HG03025 (cell line): ENCODE measurements around the gene DOCK8.
"Not testable (repeated sequence)": the region's sequence is repeated elsewhere in the genome, so short reads cannot be mapped to it uniquely, and the experiment has no call there.

ENCODE experiments used
- ATAC-seq: cut with Tn5 transposase; IDR thresholded peaks from one replicate; pipeline ENCODE4 v1.9.1; 2021; ENCODE audit warnings: mild to moderate bottlenecking, moderate library complexity; ENCODE audit not compliant: unreplicated experiment, low FRiP score

Gene DOCK8

DNA sequence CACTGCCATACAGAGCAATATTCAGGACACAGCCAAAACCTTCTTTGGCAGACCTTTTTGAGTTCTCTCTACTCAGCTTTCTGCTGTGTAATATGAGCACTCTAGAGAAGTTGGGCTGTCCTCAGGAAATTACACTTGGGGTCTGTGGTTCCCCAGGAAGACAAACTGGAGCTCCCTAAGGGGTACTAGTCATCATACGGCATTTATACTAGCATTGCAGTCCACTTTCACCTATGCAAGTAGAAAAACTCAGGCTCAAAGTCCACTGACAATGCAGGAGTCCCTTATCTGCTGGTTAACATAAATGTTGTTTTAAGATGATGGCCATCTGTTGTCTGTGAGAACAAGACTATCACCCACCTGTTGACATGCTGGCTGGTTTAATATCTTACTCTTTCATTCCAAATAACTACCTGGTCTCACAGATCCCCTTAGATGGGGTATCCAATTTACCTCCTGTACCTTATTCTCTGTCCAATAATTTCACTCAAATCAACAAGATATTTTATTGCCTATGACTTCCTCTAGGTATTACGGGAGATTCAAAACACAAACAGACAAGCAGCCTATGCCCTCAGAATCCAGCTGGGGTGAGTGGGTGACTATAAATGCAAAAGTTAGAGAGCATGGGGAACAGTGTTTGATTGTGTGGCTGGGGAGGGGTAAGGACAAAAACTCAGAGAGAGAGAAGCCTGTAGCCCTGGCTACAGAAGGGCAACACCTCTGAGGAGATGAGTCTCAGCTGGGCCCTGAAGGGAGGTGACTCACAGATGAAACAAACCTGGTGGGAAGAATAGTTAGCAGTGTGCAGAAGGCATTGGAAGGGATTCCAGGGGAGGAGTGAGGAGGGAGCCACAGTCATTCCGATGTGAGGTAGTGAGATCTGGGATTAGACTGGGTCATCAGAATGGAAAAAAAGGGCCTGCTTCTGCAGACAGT, 10.2 kb downstream of the DOCK8 start:
- ATAC-seq: no peak

DNA sequence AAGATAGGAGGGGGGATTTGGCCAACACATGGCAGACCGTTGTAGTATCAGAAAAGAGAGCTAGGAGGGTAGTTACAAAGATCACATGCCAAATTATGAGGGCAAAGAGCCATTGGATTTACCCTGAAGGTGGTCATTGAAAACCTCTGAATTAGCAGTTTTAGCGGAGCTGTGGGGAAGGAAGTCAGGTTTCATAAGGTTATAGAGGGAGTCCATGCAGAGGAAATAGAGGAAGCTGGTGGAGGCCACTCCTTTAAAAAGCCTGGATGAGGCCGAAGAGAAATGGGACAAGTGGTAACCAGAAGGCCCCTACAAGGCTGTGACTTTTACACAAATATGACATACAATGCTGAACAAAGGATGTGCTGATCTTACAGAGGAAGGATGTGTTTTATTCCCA, 13.2 kb downstream of the DOCK8 start:
- ATAC-seq: no peak

DNA sequence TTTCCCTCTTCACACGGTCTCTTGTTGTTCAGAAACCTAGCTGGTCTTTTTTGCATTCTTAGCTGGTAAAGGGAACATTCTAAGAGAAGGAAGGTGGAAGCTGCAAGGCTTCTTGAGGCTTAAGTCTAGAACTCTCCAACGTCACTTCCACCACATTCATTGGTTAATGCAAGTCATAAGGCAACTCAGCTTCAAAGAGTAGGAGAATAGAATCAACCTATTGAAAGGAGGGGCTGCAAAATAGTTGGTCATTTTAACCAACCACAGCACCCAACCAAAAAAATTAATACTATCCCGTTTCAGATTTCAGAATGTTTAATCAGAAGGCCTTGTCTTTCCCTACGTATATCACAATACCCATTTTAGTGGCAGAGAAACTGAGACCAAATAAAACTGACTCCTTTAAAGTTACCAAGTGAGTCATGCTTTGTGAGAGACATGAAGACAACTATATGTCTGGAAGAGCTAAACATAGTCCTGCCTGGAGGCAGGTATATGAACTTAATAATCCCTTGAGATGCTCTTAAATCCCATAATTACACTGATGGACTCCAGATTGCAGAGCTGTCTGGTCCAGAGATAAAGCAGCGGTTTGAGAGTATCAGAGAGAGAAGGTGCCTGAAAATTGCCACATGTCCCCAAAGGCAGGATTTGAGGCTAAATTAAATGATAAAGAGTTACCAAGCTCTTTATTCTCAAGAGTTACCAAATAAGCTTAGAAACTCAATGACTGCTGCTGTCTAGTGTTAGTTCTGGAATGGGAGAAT, 14.4 kb downstream of the DOCK8 start:
- no peak for ATAC-seq

DNA sequence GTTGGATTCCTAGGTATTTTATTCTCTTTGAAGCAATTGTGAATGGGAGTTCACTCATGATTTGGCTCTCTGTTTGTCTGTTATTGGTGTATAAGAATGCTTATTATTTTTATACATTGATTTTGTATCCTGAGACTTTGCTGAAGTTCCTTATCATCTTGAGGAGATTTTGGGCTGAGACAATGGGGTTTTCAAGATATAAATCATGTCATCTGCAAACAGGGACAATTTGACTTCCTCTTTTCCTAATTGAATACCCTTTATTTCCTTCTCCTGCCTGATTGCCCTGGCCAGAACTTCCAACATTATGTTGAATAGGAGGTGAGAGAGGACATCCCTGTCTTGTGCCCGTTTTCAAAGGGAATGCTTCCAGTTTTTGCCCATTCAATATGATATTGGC, 17.0 kb downstream of the DOCK8 start:
- ATAC-seq: not testable (repeated sequence)

DNA sequence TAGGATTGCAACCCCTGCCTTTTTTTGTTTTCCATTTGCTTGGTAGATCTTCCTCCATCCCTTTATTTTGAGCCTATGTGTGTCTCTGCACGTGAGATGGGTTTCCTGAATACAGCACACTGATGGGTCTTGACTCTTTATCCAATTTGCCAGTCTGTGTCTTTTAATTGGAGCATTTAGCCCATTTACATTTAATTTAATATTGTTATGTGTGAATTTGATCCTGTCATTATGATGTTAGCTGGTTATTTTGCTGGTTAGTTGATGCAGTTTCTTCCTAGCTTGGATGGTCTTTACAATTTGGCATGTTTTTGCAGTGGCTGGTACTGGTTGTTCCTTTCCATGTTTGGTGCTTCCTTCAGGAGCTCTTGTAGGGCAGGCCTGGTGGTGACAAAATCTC, 19.0 kb downstream of the DOCK8 start:
- ATAC-seq: not testable (repeated sequence)

DNA sequence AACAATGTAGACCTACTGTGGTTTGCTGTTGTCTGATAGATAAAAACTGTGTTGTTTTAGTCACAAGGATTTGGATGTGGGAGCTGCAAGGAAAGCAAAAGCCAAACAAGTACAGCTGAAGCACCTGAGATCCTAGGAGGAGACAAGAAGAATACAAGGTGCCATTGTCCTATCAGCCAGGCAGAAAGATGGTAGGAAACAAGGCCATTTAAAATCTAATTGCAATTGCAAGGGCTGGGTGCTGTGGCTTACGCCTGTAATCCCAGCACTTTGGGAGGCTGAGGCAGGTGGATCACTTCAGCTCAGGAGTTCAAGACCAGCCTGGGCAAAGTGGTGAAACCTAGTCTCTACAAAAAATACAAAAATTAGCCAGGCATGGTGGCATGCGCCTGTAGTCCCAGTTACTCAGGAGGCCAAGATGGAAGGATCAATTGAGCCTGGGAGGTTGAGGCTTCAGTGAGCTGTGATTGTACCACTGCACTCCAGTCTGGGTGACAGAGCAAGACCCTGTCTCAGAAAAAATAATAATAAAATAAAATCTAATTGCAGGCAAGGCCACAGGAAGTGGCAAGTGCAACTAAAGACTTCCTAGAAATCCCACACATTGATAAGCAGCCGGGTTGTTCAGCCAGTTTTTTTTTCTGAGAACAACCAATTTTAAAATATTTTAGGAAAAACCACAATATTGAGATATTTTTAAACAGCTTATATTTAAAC, 22.6 kb downstream of the DOCK8 start:
- ATAC-seq: no peak

DNA sequence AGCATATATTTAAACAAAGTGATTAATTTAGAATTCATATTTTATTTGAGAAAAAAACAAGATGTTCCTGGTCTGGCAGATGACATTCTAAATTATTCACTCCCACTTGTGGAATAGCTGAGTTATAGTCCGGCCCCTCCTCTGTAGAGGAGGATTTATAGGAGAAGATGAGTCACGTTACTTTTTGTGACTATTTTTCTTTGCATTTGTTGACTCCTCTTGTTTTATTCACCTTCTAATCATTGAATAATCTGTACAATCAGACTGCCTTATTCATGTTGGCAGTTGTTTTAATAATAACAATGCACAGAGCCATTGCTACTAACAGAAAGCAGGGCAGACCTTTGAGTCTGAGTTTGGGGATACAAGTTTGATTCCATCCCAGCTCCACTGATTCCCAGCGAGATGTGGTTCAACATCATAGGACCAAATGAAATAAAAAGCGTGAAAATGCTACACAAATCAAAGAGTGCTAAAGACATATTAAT, 23.2 kb downstream of the DOCK8 start:
- no peak for ATAC-seq

DNA sequence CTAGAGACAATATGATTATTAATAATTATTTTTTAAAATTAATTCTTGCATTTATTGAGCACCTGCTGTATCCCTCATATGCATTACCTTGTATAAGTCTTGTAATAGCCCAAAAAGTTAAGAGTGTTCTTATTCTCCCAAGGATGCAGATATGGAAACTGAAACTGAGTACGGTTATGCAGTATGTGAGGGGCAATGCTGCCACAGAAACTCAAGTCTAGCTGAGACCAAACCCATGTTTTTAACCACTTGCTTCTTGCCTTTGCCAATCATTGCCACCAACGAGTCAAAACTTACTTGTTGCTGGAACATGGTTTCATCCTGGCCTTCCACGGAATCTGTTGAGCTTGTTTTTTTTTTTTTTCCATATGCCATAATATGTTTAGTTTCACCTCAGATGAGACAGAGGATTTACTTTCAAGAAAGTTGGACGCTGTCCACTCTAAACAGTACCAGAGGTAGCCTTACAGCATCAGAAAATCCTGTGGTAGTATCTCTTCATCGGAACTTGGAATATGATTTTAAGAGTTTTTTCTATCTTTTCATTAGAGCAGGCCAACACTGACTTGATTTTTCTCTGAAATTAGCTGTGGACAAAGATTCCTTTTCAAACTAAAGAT, 27.9 kb downstream of the DOCK8 start:
- ATAC-seq: no peak

DNA sequence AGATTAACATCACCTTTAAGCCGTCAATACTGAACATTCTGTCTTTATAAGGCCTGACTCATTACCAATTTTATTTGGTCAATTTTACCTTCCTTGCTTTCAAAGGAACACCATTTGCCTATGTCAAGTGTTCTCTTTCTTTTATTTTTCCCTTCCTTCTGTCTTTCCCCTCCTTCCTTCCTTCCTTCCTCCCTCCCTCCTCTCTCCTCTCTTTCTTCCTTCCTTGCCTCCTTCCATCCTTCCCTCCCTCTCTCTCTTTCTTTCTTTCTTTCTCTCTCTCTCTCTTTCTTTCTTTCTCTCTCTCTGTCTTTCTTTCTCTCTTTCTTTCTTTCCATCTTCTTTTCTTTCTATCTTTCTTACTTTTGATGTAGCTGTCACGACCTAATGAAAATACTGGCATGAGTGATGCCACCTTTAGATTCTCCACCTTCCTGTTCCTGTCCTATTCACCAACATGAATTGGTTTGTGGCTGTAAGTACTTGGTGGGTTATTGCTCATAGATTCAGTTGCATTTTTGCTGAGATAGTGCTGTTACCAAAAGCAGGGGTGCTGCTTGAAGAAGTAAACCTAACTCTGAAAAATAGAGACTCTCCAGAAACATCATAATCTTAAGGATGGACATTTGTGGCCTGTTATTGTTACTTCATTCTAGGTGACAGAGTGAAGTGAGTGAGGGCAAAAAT, 33.8 kb downstream of the DOCK8 start:
- ATAC-seq: no peak

DNA sequence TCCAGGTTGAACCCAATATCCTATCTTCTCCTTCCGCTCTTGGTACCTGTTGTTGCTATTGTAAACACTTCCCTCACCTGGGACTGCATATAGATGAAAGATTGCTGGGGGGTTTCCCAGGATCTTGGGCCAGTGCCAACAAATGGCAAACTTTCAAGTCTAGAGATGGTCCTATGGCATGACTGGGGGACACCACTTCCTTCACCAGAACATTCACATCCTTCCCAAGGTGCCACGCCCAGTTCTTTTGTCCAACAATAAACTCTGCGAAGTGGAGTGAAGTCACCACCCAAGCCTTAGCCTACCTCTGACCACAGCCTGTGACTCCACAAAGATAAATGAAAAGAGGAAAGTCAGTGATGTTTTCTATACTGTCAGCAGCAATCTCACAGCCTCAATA, 34.4 kb downstream of the DOCK8 start:
- ATAC-seq: no peak

DNA sequence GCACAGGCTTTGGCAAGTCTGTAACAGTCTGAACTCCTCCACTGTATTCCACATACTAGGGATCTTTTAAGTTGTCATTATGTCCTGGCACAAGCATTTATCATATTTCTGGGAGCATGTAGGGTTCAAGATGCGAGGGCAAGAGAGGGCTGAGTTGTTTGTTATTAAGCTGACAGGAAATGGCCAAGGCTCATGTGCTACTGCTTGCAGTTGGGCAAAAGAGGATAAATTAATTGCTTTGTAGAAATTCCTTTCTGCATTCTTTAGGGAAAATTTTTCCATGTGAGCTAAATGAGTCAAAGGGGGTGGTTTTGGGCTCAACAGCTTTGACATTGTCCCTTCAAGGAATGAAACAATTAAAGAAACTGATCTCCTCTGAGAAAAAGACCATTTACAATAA, 35.4 kb downstream of the DOCK8 start:
- ATAC-seq: no peak

DNA sequence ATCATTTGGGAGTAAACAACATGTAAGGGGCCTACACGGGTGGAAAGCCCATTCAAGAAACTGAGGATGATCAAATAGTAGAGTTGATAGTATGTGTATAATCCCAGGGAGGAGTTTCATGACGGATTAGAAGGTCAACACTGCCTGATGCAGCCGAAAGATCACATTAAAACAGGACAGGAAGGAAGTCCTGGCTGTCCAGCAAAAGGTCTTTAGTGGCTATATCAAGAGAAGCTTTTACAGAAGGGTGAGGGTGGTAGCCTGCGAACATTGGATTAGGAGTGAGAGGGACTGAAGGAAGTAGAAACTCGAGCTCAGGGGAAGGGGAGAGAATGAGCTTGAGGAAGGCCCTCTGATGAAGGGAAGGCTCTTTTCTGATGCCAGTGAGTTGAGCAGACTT, 36.0 kb downstream of the DOCK8 start:
- ATAC-seq: no peak

DNA sequence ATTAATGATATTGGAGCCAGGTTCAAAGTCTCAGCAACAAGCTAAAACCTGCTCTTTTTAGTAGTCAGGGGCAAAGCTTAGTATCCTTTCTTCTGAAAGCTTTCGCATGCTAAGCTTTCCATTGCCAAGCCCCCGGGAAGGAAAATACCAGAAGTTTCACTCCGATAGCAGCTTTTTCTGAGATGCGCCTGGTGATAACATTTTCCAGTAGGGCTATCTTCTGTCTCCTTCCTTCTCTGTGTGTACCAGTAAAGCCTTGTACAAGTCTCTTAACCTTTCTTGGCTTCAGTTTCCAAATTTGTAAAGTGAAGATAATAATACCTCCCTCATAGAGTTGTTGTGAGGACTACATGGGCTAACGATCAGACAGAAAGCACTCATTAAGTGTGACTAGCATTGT, 36.7 kb downstream of the DOCK8 start:
- ATAC-seq: no peak

DNA sequence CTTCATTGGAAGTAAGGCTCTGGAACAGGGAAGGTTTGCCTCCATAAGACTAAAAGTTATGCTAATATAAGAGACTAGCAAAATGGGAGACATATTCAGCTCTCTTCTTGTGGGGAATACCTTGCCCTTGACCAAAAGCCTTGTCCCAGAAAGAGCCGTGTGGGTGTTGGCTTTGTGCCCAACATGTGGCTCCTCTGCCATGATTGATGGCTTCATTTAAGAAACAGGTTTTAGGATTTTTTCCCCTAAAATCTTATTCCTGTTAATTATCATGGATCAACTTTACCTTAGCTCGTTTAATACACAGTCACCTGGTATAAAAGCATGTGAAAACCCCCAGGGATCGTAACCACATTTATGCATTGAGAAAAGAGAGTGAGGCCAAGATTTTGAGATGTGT, 38.9 kb downstream of the DOCK8 start:
- no peak for ATAC-seq

DNA sequence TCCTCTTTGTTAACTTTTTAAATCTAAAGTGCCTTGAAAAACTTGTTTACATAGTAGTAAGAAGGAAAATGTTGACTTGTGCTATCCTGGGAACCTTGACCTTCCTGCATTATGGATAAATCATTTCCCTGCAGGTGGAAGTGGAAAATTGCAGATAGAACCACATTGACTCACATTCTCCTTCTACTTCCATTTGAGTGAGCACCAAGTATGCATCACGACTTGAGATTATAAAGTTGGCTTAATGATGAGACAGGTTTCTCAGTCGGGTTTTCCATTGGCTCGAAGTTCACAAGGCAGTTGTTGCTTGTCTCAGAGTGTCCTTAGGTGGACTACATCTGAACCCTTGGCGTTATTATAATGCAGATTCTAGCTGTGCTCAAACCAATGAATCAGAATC, 39.9 kb downstream of the DOCK8 start:
- no peak for ATAC-seq

DNA sequence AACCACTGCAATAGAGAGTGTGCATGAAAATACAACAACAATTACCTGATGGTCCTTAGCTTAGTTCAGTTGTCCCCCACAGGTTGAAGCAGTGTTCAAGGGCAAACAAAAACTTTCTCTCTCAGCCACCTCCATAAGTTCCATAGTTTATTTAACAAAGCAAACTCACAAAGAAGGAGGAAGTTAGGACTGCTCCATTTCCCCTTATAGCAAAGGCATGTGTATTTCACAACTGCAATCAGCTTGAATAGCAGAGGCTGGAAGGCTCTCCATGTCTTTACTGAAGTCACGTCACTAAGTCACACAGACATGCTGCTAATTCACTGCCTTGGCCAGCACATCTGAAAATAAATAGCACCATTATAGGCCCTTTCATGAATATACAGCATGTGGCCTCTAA, 43.3 kb downstream of the DOCK8 start:
- ATAC-seq: no peak

DNA sequence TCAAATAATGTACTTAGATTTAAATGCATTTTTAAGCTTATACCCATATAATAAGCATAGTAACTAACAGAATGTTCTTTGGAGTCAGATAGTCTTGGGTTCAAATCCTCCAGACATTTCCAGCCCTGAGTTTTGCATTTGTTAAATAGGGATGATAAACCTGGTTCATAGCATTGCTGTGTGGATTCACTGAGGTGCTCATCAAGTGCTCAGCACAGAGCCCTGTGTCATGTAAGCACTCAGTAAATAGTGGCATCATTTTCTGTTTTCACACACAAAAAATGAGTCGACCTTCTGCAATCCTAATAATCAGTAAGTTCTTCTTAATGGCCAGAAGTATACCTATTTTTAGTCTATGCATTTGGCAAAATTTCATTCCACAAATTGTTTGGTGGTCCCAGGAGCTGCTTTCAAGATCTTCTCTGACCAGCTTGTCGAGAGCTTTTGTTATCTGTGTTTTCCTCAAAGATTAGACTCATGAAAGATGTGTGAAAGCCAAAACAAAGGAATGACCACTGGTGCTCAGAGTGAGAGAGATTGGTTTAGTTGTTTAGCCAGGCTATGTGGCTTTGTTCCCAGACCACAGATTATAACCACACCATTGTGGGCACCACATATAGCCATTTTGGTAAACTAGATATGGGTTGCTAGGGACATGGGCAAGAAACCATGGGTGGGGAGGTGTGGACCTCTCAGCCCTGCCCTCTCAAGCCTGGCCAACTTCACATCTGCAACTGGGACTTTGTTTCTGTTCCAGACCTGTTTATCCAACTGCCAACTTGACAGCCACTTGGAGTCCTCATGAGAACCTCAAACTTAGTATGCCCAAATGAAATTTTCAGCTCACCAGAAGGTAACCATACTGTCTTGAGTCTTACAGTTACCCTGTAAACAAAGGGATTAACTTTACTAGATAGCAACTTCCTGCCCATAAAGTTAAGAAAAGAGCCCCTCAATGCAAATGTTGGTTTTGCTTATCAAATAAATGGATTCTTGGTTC, 45.0 kb downstream of the DOCK8 start:
- ATAC-seq: no peak

DNA sequence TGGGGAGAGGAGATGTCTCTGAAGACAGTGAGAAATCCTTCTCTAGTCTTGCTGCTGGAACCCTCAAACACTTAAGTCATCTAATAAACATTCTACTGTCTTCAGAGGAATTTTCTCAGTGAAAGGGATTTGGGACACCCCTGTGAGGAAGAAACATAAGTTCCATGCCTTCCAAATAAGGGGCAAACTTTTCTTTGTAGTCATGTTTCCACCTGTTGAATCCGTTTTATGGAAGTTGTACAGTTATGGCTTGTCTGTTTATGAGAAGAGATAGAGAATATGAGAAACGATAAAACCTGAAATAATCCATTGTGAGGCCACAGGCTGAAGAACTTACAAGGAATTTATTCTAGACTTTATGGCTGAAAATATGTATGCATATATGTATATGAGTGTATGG, 49.6 kb downstream of the DOCK8 start:
- ATAC-seq: no peak
